Measurements from ENCODE around the gene RASIP1. TPM values are rescaled to one million over a fixed set of nuclear protein-coding genes. Genes with fewer than 3 reads are reported as not detected.

The RASIP1 gene
- total RNA-seq, 1 experiment from 2014 or later: not detected

GRCh38 chr19:48756686-48757085, 16.3 kb upstream of the RASIP1 start:
- no peak for DNase-seq (ENCODE audit: low read depth)

DNA sequence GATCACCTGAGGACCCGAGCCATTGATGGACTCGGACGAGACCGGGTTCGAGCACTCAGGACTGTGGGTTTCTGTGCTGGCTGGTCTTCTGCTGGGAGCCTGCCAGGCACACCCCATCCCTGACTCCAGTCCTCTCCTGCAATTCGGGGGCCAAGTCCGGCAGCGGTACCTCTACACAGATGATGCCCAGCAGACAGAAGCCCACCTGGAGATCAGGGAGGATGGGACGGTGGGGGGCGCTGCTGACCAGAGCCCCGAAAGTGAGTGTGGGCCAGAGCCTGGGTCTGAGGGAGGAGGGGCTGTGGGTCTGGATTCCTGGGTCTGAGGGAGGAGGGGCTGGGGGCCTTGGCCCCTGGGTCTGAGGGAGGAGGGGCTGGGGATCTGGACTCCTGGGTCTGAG, 15.8 kb upstream of the RASIP1 start:
- DNase-seq (ENCODE audit: low read depth): no peak

DNA sequence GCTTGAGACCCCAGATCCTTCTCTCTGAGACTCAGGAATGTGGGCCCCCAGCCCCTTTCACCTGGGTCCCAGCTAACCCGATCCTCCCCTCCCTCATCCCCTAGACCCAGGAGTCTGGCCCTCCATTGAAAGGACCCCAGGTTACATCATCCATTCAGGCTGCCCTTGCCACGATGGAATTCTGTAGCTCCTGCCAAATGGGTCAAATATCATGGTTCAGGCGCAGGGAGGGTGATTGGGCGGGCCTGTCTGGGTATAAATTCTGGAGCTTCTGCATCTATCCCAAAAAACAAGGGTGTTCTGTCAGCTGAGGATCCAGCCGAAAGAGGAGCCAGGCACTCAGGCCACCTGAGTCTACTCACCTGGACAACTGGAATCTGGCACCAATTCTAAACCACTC, 15.4 kb upstream of the RASIP1 start:
- no peak for DNase-seq (ENCODE audit: low read depth)

- no peak for DNase-seq (ENCODE audit: low read depth)
Measured at GRCh38 chr19:48755084-48755641, 14.8 kb upstream of the RASIP1 start, which contains the start of gene FGF21. Gene FGF21 (plus strand): TSS chr19:48755524. CDS start chr19:48756237, 713 bp downstream.

DNA sequence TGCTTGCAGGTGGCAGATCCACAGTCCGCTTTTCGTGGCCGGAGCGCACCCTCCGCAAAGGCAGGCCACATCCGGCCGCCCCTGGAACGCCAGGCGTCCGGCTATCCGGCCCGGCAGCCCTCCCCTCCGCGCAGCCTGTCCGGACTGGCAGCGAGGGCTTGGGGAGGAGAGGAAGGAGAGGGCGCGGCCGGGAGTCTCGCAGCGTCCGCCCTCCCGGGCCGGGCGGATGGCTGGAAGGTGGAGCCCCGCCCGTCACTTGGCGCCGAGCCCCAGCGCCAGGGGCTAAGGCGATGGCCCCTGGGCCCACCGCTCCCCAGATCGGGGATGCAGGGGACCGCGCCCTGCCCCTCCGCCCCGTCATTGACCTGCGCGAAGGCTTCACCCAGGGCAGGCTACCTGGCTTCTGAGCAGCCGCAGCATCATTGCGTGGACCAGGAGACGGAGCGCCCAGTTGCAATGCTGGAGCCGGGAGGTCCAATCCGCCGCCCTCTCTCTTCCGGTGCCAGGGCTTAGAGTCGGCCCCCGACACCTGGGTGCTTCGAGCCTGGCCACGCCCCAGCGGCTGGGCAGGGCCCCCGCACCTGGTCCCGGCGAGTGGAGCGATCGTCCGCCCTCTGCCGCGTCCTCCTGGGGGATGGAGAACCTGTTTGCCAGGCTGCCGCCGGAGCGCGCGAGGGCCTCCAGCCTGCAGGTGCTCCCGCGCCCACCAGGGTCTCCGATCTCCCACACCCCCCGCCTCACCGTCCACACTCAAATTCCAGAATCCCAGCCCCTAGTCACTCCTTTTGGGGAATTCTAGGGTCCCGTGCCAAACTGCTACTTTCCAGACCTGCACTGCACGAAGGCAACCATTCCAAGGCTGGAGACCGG, 12.3 kb upstream of the RASIP1 start, which contains the start of gene FUT1:
Gene FUT1 (minus strand): TSS at position 146 of the 870 bp plus-strand sequence. CDS start 1,360 bp downstream, outside the sequence.
- no peak for DNase-seq (ENCODE audit: low read depth)

- no peak for DNase-seq (ENCODE audit: low read depth)
Measured at GRCh38 chr19:48751845-48752495, 11.6 kb upstream of the RASIP1 start.

GRCh38 chr19:48750771-48751504, 10.5 kb upstream of the RASIP1 start:
- no peak for DNase-seq (ENCODE audit: low read depth)

DNA sequence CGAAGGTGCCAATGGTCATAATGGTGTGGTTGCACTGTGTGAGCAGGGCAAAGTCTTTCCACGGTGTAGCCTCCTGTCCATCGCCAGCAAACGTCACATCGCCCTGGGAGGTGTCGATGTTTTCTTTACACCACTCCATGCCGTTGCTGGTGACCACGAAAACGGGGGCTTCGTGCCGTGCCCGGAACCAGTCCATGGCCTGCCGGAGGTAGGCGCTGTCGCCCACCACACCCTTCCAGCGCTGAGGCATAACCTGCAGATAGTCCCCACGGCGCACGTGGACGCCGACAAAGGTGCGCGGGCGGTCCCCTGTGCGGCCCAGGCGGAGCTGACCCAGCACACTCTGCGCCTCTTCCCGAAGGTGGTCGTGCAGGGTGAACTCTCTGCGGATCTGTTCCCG, 9.9 kb upstream of the RASIP1 start:
- DNase-seq (ENCODE audit: low read depth): no peak

DNA sequence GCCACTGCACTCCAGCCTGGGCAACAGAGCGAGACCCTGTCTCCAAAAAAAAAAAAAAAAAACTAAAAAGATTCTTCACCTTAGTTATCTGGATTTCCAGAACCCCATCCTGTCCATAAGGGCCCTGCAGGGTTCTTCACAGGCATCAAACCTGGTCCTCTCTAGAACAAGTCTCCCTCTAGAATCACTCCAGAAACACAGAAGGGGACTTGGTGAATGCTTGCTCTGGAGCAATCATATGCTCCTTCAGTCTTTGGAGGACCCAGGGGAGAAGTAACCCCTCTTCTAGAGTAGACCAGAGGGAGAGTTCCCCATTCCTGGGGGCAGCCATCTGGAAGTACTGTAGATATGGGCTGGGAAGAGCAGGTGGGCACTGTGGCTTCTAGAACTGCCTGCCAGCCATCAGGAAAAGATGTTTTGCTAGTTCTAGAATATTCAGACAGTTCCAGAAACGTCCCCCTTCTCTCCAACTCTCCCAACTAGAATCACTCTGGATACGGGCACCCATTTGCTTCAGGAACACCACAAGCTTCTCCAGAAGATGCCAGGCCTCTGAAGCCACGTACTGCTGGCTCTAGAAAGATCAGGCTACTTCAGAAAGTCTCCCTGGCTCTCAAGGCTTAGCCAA, 9.3 kb upstream of the RASIP1 start:
- no peak for DNase-seq (ENCODE audit: low read depth)

DNA sequence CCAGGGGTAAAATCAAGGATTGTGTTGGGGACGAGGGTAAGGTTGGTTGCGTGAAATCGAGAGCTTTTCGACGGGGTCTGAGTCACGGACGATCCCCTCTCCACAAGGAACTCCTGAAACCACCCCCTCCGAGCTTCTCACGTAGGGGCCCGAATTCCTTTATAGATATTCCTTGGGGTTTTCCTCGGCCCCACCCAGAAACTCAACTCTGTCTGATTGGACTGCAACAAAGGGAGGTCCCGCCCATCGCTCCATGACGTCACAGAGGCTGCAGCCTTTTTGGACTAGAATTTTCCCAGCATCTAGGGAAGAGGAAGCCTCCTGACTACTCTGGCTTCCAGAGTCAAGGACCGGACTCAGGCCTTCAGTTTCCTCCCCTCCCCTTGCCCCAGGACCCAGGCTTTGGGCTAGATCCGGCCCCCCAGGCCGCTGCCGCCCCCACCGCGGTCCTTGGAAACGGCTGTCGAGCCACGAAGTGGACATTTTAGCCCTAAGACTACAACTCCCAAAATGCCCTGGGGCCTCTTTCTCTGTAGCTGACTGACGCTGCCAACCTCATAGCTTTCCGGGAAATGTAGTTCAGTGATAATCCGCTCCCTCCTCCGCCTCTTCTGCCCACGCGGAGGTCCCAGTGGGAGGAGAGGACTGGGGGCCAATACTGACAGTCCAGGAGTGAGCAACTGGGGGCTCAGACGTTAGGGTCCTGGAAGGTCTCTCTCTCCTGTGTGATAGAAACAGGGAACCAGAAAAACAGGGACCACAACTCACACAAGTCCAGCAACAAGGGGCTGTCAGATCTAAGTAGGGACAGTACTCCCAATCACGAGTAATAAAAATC, 6.5 kb upstream of the RASIP1 start, which contains the start of gene IZUMO1:
Gene IZUMO1 (minus strand): TSS at position 172 of the 838 bp plus-strand sequence. CDS start 1,050 bp downstream, outside the sequence.
- peak; percentile 44 for DNase-seq (ENCODE audit: low read depth)

- no peak for DNase-seq (ENCODE audit: low read depth)
Measured at GRCh38 chr19:48746110-48746509, 5.7 kb upstream of the RASIP1 start.

GRCh38 chr19:48745208-48745995, 5.0 kb upstream of the RASIP1 start:
- DNase-seq (ENCODE audit: low read depth): peak; percentile 46

- no peak for DNase-seq (ENCODE audit: low read depth)
Measured at GRCh38 chr19:48742096-48742495, 1.7 kb upstream of the RASIP1 start.

GRCh38 chr19:48741129-48741999, 954 bp upstream of the RASIP1 start:
- no peak for DNase-seq (ENCODE audit: low read depth)

GRCh38 chr19:48739404-48740163, 826 bp downstream of the RASIP1 start:
- no peak for DNase-seq (ENCODE audit: low read depth)

- DNase-seq (ENCODE audit: low read depth): peak; percentile 25
Measured at GRCh38 chr19:48738557-48739403, 1.6 kb downstream of the RASIP1 start.

Measured in HT1080 (cell line).